Dendritic cell treated with granulocyte-macrophage colony-stimulating factor and Interleukin-4, amounts not matched to agents 40 ng/mL and 50 ng/mL, for 4 days (primary cell): ENCODE measurements around the gene RAB11FIP2.
"Not testable (repeated sequence)": the region's sequence is repeated elsewhere in the genome, so short reads cannot be mapped to it uniquely, and the experiment has no call there.

Experiments used
- H3K27ac Mint-ChIP-seq: one replicate; pipeline ENCODE4 v1.8.0; 2022; ENCODE audit warnings: mild to moderate bottlenecking, mixed read lengths
- H3K27me3 Mint-ChIP-seq: one replicate; pipeline ENCODE4 v1.8.0; 2022; ENCODE audit warnings: mild to moderate bottlenecking, mixed read lengths
- H3K36me3 Mint-ChIP-seq: one replicate; pipeline ENCODE4 v1.8.0; 2022; ENCODE audit warnings: low read depth, mixed read lengths
- H3K4me1 Mint-ChIP-seq: one replicate; pipeline ENCODE4 v1.8.0; 2022; ENCODE audit warnings: low read depth, mixed read lengths
- H3K4me3 Mint-ChIP-seq: one replicate; pipeline ENCODE4 v1.8.0; 2022; ENCODE audit warnings: mild to moderate bottlenecking, moderate library complexity, mixed read lengths
- H3K9me3 Mint-ChIP-seq: one replicate; pipeline ENCODE4 v1.8.0; 2022; ENCODE audit warnings: mixed read lengths
- intact Hi-C: fragments of 100-400 bp; cut with micrococcal nuclease; formaldehyde crosslinking; loops from one replicate; pipeline ENCODE4 v1.15.0; 2022

RAB11FIP2 gene

GRCh38 chr10:118046395-118047156 is at the start of gene RAB11FIP2:
RAB11FIP2 (minus strand) TSS chr10:118046941; CDS start chr10:118046163, 778 bp downstream.
- intact Hi-C loops, result loop anchor here (5.0 kb wide), 2 partner anchors 296 to 669 kb away; partner anchors contain the start of genes FAM204A and PDZD8

GRCh38 chr10:118096022-118096421 is 49.3 kb upstream of the RAB11FIP2 start:
- no peaks in the 10 kb centered on the region for H3K36me3 Mint-ChIP-seq
- intact Hi-C loops, result no loop called here
- H3K9me3 Mint-ChIP-seq, result no peaks in the 10 kb centered on the region
- H3K4me3 Mint-ChIP-seq, result no peak overlapping the region
- no peaks in the 10 kb centered on the region for H3K27me3 Mint-ChIP-seq
- H3K4me1 Mint-ChIP-seq, result no peaks in the 10 kb centered on the region
- no peak overlapping the region for H3K27ac Mint-ChIP-seq

More at GRCh38 chr10:118046395-118047156, at the start of gene RAB11FIP2:
- H3K4me1 Mint-ChIP-seq, result peaks cover 12% of the 10 kb centered on the region
- no peaks in the 10 kb centered on the region for H3K9me3 Mint-ChIP-seq
- H3K27ac Mint-ChIP-seq, result peak within 1 kb of the TSS; percentile 84
- H3K4me3 Mint-ChIP-seq, result peak within 1 kb of the TSS; percentile 82
- no peaks in the 10 kb centered on the region for H3K27me3 Mint-ChIP-seq
- no peaks in the 10 kb centered on the region for H3K36me3 Mint-ChIP-seq

- H3K4me3 Mint-ChIP-seq, result no peak overlapping the region
- intact Hi-C loops, result no loop called here
- no peaks in the 10 kb centered on the region for H3K9me3 Mint-ChIP-seq
- no peaks in the 10 kb centered on the region for H3K36me3 Mint-ChIP-seq
- H3K27ac Mint-ChIP-seq, result no peak overlapping the region
- H3K27me3 Mint-ChIP-seq, result no peaks in the 10 kb centered on the region
- no peaks in the 10 kb centered on the region for H3K4me1 Mint-ChIP-seq
Measured at GRCh38 chr10:118092209-118092608, 45.5 kb upstream of the RAB11FIP2 start.

- no peaks in the 10 kb centered on the region for H3K27me3 Mint-ChIP-seq
- peaks cover 6% of the 10 kb centered on the region for H3K9me3 Mint-ChIP-seq
- intact Hi-C loops, result no loop called here
- H3K36me3 Mint-ChIP-seq, result no peaks in the 10 kb centered on the region
- H3K27ac Mint-ChIP-seq, result no peak overlapping the region
- H3K4me1 Mint-ChIP-seq, result no peaks in the 10 kb centered on the region
- no peak overlapping the region for H3K4me3 Mint-ChIP-seq
Measured at GRCh38 chr10:118080817-118081216, 34.1 kb upstream of the RAB11FIP2 start.

GRCh38 chr10:118076705-118077104 is 30.0 kb upstream of the RAB11FIP2 start:
- H3K36me3 Mint-ChIP-seq, result no peaks in the 10 kb centered on the region
- no peaks in the 10 kb centered on the region for H3K4me1 Mint-ChIP-seq
- intact Hi-C loops, result no loop called here
- H3K27me3 Mint-ChIP-seq, result no peaks in the 10 kb centered on the region
- H3K27ac Mint-ChIP-seq, result no peak overlapping the region
- no peaks in the 10 kb centered on the region for H3K9me3 Mint-ChIP-seq
- no peak overlapping the region for H3K4me3 Mint-ChIP-seq

- H3K9me3 Mint-ChIP-seq, result no peaks in the 10 kb centered on the region
- peaks cover 4% of the 10 kb centered on the region for H3K27me3 Mint-ChIP-seq
- no peaks in the 10 kb centered on the region for H3K4me1 Mint-ChIP-seq
- H3K4me3 Mint-ChIP-seq, result no peak overlapping the region
- H3K36me3 Mint-ChIP-seq, result no peaks in the 10 kb centered on the region
- H3K27ac Mint-ChIP-seq, result no peak overlapping the region
- intact Hi-C loops, result no loop called here
Measured at GRCh38 chr10:118072840-118073239, 26.1 kb upstream of the RAB11FIP2 start.

GRCh38 chr10:118067389-118067788 is 20.6 kb upstream of the RAB11FIP2 start:
- intact Hi-C loops, H3K9me3 Mint-ChIP-seq, H3K36me3 Mint-ChIP-seq, H3K27ac Mint-ChIP-seq, H3K4me3 Mint-ChIP-seq, H3K27me3 Mint-ChIP-seq, H3K4me1 Mint-ChIP-seq: not testable (repeated sequence)

- Mint-ChIP-seq H3K4me3 (no peak overlapping the region), H3K27me3 (peaks cover 3% of the 10 kb centered on the region), H3K36me3 (no peaks in the 10 kb centered on the region), H3K4me1 (no peaks in the 10 kb centered on the region), H3K27ac (no peak overlapping the region), H3K9me3 (no peaks in the 10 kb centered on the region)
- intact Hi-C loops, result no loop called here
Measured at GRCh38 chr10:118062798-118063238, 16.1 kb upstream of the RAB11FIP2 start.

GRCh38 chr10:118058371-118058770 is 11.6 kb upstream of the RAB11FIP2 start:
- no peak overlapping the region for H3K4me3 Mint-ChIP-seq
- peaks cover 3% of the 10 kb centered on the region for H3K27me3 Mint-ChIP-seq
- no peaks in the 10 kb centered on the region for H3K4me1 Mint-ChIP-seq
- H3K27ac Mint-ChIP-seq, result no peak overlapping the region
- no peaks in the 10 kb centered on the region for H3K9me3 Mint-ChIP-seq
- no peaks in the 10 kb centered on the region for H3K36me3 Mint-ChIP-seq
- intact Hi-C loops, result no loop called here

GRCh38 chr10:118057361-118057760 is 10.6 kb upstream of the RAB11FIP2 start:
- Mint-ChIP-seq H3K4me3 (no peak overlapping the region), H3K36me3 (no peaks in the 10 kb centered on the region), H3K27me3 (no peaks in the 10 kb centered on the region)

GRCh38 chr10:118054383-118054782 is 7.6 kb upstream of the RAB11FIP2 start:
- Mint-ChIP-seq H3K9me3 (no peaks in the 10 kb centered on the region), H3K27ac (no peak overlapping the region), H3K4me1 (no peaks in the 10 kb centered on the region), H3K36me3 (no peaks in the 10 kb centered on the region), H3K4me3 (no peak overlapping the region), H3K27me3 (no peaks in the 10 kb centered on the region)
- intact Hi-C loops, result no loop called here

More at GRCh38 chr10:118057361-118057760, 10.6 kb upstream of the RAB11FIP2 start:
- Mint-ChIP-seq H3K4me1 (no peaks in the 10 kb centered on the region), H3K9me3 (no peaks in the 10 kb centered on the region), H3K27ac (no peak overlapping the region)
- intact Hi-C loops, result no loop called here

- H3K27me3 Mint-ChIP-seq, result no peaks in the 10 kb centered on the region
- no peaks in the 10 kb centered on the region for H3K4me1 Mint-ChIP-seq
- no peak overlapping the region for H3K27ac Mint-ChIP-seq
- H3K36me3 Mint-ChIP-seq, result no peaks in the 10 kb centered on the region
- intact Hi-C loops, result no loop called here
- H3K9me3 Mint-ChIP-seq, result no peaks in the 10 kb centered on the region
- H3K4me3 Mint-ChIP-seq, result no peak overlapping the region
Measured at GRCh38 chr10:118052816-118053215, 6.1 kb upstream of the RAB11FIP2 start.

GRCh38 chr10:118047880-118048279 is 1.1 kb upstream of the RAB11FIP2 start:
- Mint-ChIP-seq H3K27me3 (no peaks in the 10 kb centered on the region), H3K4me1 (peaks cover 12% of the 10 kb centered on the region), H3K9me3 (no peaks in the 10 kb centered on the region), H3K36me3 (no peaks in the 10 kb centered on the region), H3K27ac (no peak overlapping the region), H3K4me3 (no peak overlapping the region)
- intact Hi-C loops, result loop anchor here (5.0 kb wide), 2 partner anchors 294 to 671 kb away; partner anchors contain the start of genes FAM204A and PDZD8

- Mint-ChIP-seq H3K36me3 (no peaks in the 10 kb centered on the region), H3K4me1 (peaks cover 12% of the 10 kb centered on the region), H3K4me3 (peak overlapping the region; percentile 82), H3K27me3 (no peaks in the 10 kb centered on the region), H3K9me3 (no peaks in the 10 kb centered on the region), H3K27ac (peak overlapping the region; percentile 84)
- intact Hi-C loops, result loop anchor here (5.0 kb wide), 2 partner anchors 295 to 670 kb away; partner anchors contain the start of genes FAM204A and PDZD8
Measured at GRCh38 chr10:118047157-118047719, 497 bp upstream of the RAB11FIP2 start.
